Esophagus muscularis mucosa (tissue), 4 donors: ENCODE data around the gene PFN1. TPM values are rescaled to one million over a fixed set of nuclear protein-coding genes. Genes with fewer than 3 reads are reported as not detected.

Experiments
- DNase-seq: peaks from one replicate; pipeline ENCODE4 v3.0.0-alpha.2; 2017; ENCODE audit errors: extremely low spot score
- H3K27ac ChIP-seq, 4 donors: fragments of 200-600 bp; sonication (generic); replicated peaks in 1 of 4; 1 replicate in 3 of 4; 2 replicates in 1 of 4; pipeline ENCODE4 v1.5.1; 2016 to 2019; ENCODE audit warnings: mild to moderate bottlenecking in 1 of 4
- H3K27me3 ChIP-seq, 4 donors: fragments of 200-600 bp; sonication (generic); one replicate each; pipeline versions ENCODE4 v1.5.1 to v1.6.0; 2016 to 2019
- H3K36me3 ChIP-seq, 4 donors: fragments of 200-600 bp; sonication (generic); one replicate each; pipeline ENCODE4 v1.5.1; 2016 to 2019
- H3K4me1 ChIP-seq, 4 donors: fragments of 200-600 bp; sonication (generic); one replicate each; pipeline ENCODE4 v1.5.1; 2016 to 2019
- H3K4me3 ChIP-seq, 4 donors: fragments of 200-600 bp; sonication (generic); 1 replicate in 2 of 4; 2 replicates in 2 of 4; pipeline ENCODE4 v1.5.1; 2016 to 2019; ENCODE audit warnings: mild to moderate bottlenecking in 4 of 4, moderate library complexity in 1 of 4
- H3K9me3 ChIP-seq, 4 donors: fragments of 200-600 bp; sonication (generic); 1 replicate in 3 of 4; 2 replicates in 1 of 4; pipeline ENCODE4 v1.5.1; 2016 to 2019
- CTCF ChIP-seq, 3 experiments: fragments of 200-600 bp in 2 of 3; fragments of 450-650 bp in 1 of 3; sonication (generic) in 2 of 3; IDR thresholded peaks; one replicate each; pipeline ENCODE4 v1.5.1; 2017 to 2019; ENCODE audit warnings: antibody characterized with exemption in 3 of 3, mild to moderate bottlenecking in 2 of 3, moderate library complexity in 1 of 3
- EP300 ChIP-seq: sonication (generic); formaldehyde crosslinking; IDR thresholded peaks from one replicate; pipeline ENCODE4 v1.6.1; 2017; ENCODE audit warnings: antibody characterized with exemption
- POLR2A ChIP-seq: fragments of 450-650 bp; IDR thresholded peaks from one replicate; pipeline ENCODE4 v1.6.1; 2017; ENCODE audit warnings: antibody characterized with exemption, moderate library complexity, mild to moderate bottlenecking, low read depth
- POLR2AphosphoS5 ChIP-seq, 2 donors: sonication (generic); formaldehyde crosslinking; IDR thresholded peaks; one replicate each; pipeline ENCODE4 v1.6.1; 2017; ENCODE audit warnings: antibody characterized with exemption in 2 of 2
- WGBS: methylation state at CpG from one replicate; pipeline ENCODE4 v1.1.5; 2018; 5-methylcytosine and 5-hydroxymethylcytosine counted together
- intact Hi-C: fragments of 100-400 bp; cut with DNase I; formaldehyde crosslinking; loops from one replicate; pipeline ENCODE4 v1.15.1; 2023
- small RNA-seq, 3 donors: library from RNA; depleted of rRNA; stranded (forward); fragments of <200 nt; gene quantifications; one replicate each; pipeline ENCODE3, GENCODE V24; 2016
- total RNA-seq, 4 donors: library from RNA; depleted of rRNA; stranded (reverse); fragments of >200 nt; gene quantifications; one replicate each; pipeline versions ENCODE4 v1.1.0 to v1.2.1, GENCODE V29; 2016

The PFN1 gene
- total RNA-seq, 4 donors from 2014 or later: 1,019 to 1,635 (median 1,341) TPM

GRCh38 chr17:4896332-4897197 lies 51.8 kb downstream of the PFN1 start:
- H3K4me1 ChIP-seq: peaks cover 10 to 29% (median 28%) of the 10 kb centered on the region in 4 donors
- TF ChIP-seq CTCF (IDR thresholded peaks at IDR 0.05) (no peak), EP300 (no peak)
- H3K27me3 ChIP-seq: peaks cover 0 to 30% (median 23%) of the 10 kb centered on the region in 4 donors
- no peak for DNase-seq
- H3K27ac ChIP-seq: no peak overlapping the region
- WGBS: 89% methylated on average over 23 of the region's 27 CpGs
- H3K9me3 ChIP-seq: no peaks in the 10 kb centered on the region
- H3K4me3 ChIP-seq: no peak overlapping the region
- peaks cover 52 to 62% (median 58%) of the 10 kb centered on the region in 4 donors for H3K36me3 ChIP-seq
- intact Hi-C loops: no loop called here

GRCh38 chr17:4895657-4896331 lies 52.5 kb downstream of the PFN1 start:
- Histone ChIP-seq H3K4me1 (peaks cover 8 to 25% (median 23%) of the 10 kb centered on the region in 4 donors), H3K27me3 (peaks cover 0 to 22% (median 21%) of the 10 kb centered on the region in 4 donors), H3K27ac (no peak overlapping the region), H3K36me3 (peaks cover 58 to 69% (median 66%) of the 10 kb centered on the region in 4 donors), H3K4me3 (no peak overlapping the region), H3K9me3 (no peaks in the 10 kb centered on the region)
- 68% methylated on average over 17 of the region's 27 CpGs for WGBS
- TF ChIP-seq CTCF (IDR thresholded peaks at IDR 0.05): no peak
- no peak for TF ChIP-seq POLR2A
- no peak for TF ChIP-seq EP300
- TF ChIP-seq POLR2AphosphoS5 (IDR thresholded peaks at IDR 0.05): no peak
- no peak for DNase-seq
- intact Hi-C loops: no loop called here

Small RNAs within 50 kb of the gene (small RNA-seq; reads per million reads assigned to genes)
- 0 to 0.51 (median 0.25) reads per million in 3 donors for gene MIR6864
- gene MIR6865: 0 reads per million in 3 donors

Other genes with a start within 250 kb of the PFN1 start
- gene PELP1, start 244.4 kb downstream of the PFN1 start, total RNA-seq: 10 to 100 TPM; 17.0 to 35.0 (median 24.0) TPM
- 10 to 100 TPM; 25.4 to 41.4 (median 31.4) TPM for gene ARRB2, start 237.9 kb downstream of the PFN1 start, total RNA-seq
- 10 to 100 TPM; 23.3 to 36.4 (median 26.6) TPM for gene MED11, start 217.1 kb downstream of the PFN1 start, total RNA-seq
- gene ZMYND15, start 208.7 kb downstream of the PFN1 start, total RNA-seq: under 1 TPM in 3 of 4 donors, not detected in 1; 0.23 to 0.50 (median 0.42) TPM
- gene CXCL16, start 208.6 kb downstream of the PFN1 start, total RNA-seq: 10 to 100 TPM in 2 of 4 donors, 1 to 10 TPM in 2; 5.8 to 21.7 (median 9.4) TPM
- not detected for gene TM4SF5, start 176.6 kb downstream of the PFN1 start, total RNA-seq
- gene VMO1, start 162.2 kb downstream of the PFN1 start, total RNA-seq: 1 to 10 TPM in 3 of 4 donors, under 1 TPM in 1; 0.86 to 3.3 (median 2.6) TPM
- gene GLTPD2, start 159.6 kb downstream of the PFN1 start, total RNA-seq: not detected
- gene PSMB6, start 152.4 kb downstream of the PFN1 start, total RNA-seq: 100 to 1,000 TPM; 162 to 205 (median 190) TPM
- 10 to 100 TPM in 3 of 4 donors, 1 to 10 TPM in 1; 9.6 to 15.2 (median 12.0) TPM for gene PLD2, start 141.4 kb downstream of the PFN1 start, total RNA-seq
- 10 to 100 TPM; 28.8 to 55.2 (median 38.8) TPM for gene MINK1, start 115.2 kb downstream of the PFN1 start, total RNA-seq
- gene C17orf107, start 49.0 kb downstream of the PFN1 start, total RNA-seq: 1 to 10 TPM in 2 of 4 donors, under 1 TPM in 2; 0.32 to 1.5 (median 0.88) TPM
- gene CHRNE, start 45.4 kb downstream of the PFN1 start, total RNA-seq: 1 to 10 TPM in 1 of 4 donors, under 1 TPM in 2, not detected in 1; 0.13 to 1.2 (median 0.63) TPM
- under 1 TPM in 1 of 4 donors, not detected in 3; 0.33 TPM for gene GP1BA, start 16.3 kb downstream of the PFN1 start, total RNA-seq
- gene SLC25A11, start 8.5 kb downstream of the PFN1 start, total RNA-seq: 10 to 100 TPM; 38.8 to 73.4 (median 55.5) TPM
- gene RNF167, start 8.3 kb downstream of the PFN1 start, total RNA-seq: 10 to 100 TPM; 59.8 to 96.3 (median 69.5) TPM
- 1 to 10 TPM; 1.2 to 7.2 (median 2.1) TPM for gene ENO3, start 2.6 kb upstream of the PFN1 start, total RNA-seq
- gene SPAG7, start 19.3 kb upstream of the PFN1 start, total RNA-seq: 10 to 100 TPM; 45.5 to 74.7 (median 63.6) TPM
- 10 to 100 TPM; 24.0 to 48.2 (median 28.4) TPM for gene CAMTA2, start 39.1 kb upstream of the PFN1 start, total RNA-seq
- 1 to 10 TPM; 1.3 to 4.6 (median 3.0) TPM for gene INCA1, start 49.0 kb upstream of the PFN1 start, total RNA-seq
- gene KIF1C, start 49.4 kb upstream of the PFN1 start, total RNA-seq: 100 to 1,000 TPM; 157 to 251 (median 187) TPM
- not detected for gene SLC52A1, start 86.9 kb upstream of the PFN1 start, total RNA-seq
- gene ZFP3, start 129.9 kb upstream of the PFN1 start, total RNA-seq: 1 to 10 TPM; 4.1 to 6.2 (median 5.3) TPM
- gene ZNF232, start 163.3 kb upstream of the PFN1 start, total RNA-seq: 10 to 100 TPM in 2 of 4 donors, 1 to 10 TPM in 2; 8.4 to 12.5 (median 10.8) TPM
- 1 to 10 TPM in 1 of 4 donors, under 1 TPM in 2, not detected in 1; 0.06 to 2.9 (median 0.33) TPM for gene USP6, start 167.5 kb upstream of the PFN1 start, total RNA-seq
- 10 to 100 TPM in 2 of 4 donors, 1 to 10 TPM in 2; 7.5 to 13.3 (median 9.6) TPM for gene ZNF594, start 243.3 kb upstream of the PFN1 start, total RNA-seq